Fibroblast of pulmonary artery (primary cell): ENCODE data around the gene CSK.

Experiments used
- DNase-seq: peaks from one replicate; pipeline ENCODE4 v3.0.0-alpha.2; 2010; ENCODE audit warnings: low read depth
- H3K4me3 ChIP-seq: replicated peaks from 2 replicates; pipeline ENCODE4 v1.5.1; 2011; ENCODE audit warnings: low read depth, mild to moderate bottlenecking, control low read depth, low read length, moderate library complexity
- TF ChIP-seq, protein P1 (sequence below): IDR thresholded peaks from 2 replicates; pipeline ENCODE4 v1.5.1; 2011; ENCODE audit warnings: mild to moderate bottlenecking, control low read depth, low read length, inconsistent platforms; ENCODE audit errors: missing control alignments

The CSK gene

DNA sequence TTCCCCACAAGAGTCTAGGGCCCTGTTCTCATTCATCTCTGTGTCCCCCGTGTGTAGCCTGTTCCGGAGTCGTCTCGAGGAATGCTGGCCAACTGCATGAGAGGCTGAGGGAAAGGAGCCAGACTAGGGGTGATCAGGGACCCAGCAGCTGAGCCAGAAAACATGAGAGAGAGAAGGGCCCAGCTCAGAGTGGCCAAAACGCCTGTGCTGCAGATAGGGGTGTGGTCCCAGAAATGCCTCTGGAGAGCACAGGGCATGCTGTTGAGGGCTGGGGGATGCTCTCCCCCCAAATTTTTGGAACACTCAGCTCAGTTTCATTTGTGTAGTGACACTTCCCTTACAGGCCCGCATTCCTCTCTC is 19.1 kb upstream of the CSK start:
- TF ChIP-seq, protein P1, sequence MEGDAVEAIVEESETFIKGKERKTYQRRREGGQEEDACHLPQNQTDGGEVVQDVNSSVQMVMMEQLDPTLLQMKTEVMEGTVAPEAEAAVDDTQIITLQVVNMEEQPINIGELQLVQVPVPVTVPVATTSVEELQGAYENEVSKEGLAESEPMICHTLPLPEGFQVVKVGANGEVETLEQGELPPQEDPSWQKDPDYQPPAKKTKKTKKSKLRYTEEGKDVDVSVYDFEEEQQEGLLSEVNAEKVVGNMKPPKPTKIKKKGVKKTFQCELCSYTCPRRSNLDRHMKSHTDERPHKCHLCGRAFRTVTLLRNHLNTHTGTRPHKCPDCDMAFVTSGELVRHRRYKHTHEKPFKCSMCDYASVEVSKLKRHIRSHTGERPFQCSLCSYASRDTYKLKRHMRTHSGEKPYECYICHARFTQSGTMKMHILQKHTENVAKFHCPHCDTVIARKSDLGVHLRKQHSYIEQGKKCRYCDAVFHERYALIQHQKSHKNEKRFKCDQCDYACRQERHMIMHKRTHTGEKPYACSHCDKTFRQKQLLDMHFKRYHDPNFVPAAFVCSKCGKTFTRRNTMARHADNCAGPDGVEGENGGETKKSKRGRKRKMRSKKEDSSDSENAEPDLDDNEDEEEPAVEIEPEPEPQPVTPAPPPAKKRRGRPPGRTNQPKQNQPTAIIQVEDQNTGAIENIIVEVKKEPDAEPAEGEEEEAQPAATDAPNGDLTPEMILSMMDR = no peak
- no peak for DNase-seq
- no peak overlapping the region for H3K4me3 ChIP-seq

DNA sequence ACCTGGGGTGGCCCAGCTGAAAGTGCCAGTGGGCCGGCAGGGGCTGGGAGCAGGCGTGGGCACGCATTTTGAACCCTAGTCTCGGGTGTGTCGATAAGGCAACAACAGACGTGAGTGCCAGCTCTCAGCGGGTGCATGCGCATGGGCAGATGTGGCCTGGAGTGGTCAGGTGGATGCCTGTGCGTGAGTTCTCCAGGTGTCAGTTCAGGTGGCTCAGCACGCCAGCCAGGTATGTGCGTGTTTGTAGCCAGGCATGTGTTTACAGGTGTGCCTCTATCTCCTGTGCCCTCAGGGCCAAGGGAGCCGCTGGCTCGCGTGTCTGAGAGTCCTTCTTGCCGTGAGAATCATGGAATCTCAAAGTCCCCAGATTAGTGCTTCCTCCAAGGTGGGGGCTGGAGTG is 18.5 kb upstream of the CSK start:
- no peak overlapping the region for H3K4me3 ChIP-seq
- DNase-seq = no peak
- TF ChIP-seq, protein P1 = no peak

DNA sequence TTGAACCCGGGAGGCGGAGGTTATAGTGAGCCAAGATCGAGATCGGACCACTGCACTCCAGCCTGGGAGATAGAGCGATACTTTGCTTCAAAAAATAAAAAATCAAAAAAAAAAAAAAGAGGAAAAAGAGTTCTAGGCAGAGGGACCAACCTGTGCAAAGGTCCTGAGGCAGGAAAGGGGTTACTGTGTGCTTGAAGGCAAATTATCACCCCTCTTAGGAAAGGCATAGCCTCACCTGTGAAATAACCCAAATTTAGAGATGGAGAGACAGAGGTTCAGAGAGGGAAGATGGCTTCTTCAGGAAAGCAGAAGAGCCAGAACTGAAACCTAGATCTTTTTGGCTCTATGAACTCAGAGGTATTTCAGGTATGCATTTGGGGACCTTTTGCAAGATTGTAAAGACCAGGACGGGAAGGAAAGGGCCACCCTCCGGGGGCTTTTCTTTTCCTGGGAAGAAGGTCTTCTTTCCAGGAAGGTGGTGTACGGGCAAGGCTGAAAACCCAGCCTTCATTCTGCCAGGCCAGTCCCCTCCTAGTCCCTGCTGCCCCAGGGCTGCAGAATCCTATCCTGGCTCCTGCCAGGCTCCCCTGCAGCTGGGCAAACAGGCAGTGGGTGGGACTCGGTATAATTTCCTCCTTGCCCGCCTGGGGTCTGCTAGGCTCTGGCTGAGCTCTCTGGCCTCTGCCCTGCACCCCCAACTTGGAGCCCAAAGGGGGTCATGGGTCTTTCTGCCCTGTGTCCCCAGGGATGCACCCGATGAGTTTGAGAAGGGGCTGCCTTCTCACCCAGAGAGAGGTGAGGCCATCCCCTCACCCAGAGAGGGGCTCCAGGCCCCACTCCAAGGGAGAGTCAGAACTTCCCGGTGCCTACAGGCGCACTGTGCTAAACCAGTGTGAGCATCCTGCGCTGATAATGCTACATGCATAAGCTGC is 14.4 kb upstream of the CSK start:
- no peak overlapping the region for H3K4me3 ChIP-seq
- DNase-seq = no peak
- TF ChIP-seq, protein P1 = no peak

DNA sequence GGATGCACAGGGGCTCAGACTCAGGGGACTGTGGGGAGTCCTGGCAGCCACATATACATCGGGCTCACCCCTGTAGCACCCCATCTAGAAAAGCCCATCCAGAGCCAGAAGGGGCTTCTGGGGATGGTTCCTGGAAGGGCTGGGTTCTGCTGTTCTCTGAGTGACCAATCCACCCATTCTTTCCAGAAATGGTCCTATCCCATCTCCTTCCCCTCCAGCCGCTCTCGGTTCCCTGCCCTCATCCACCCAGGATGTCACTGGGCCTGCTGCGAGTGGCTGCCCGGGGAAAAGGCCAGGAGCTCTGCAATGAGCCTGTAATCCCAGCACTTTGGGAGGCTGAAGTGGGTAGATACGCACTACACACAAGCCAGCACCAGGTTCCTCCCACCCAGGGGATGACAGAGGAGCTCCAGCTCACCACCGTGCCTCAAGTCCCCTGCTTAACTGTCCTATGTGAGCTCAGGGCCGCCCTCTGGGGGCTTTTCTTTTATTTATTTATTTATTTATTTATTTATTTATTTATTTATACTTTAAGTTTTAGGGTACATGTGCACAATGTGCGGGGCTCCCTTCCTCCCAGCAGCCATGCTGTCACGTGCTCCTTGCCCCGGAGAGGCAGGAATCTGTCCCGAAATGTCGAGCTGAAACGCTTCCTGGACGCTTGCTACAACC is 13.6 kb upstream of the CSK start:
- TF ChIP-seq, protein P1 = no peak
- no peak for DNase-seq
- no peak overlapping the region for H3K4me3 ChIP-seq

DNA sequence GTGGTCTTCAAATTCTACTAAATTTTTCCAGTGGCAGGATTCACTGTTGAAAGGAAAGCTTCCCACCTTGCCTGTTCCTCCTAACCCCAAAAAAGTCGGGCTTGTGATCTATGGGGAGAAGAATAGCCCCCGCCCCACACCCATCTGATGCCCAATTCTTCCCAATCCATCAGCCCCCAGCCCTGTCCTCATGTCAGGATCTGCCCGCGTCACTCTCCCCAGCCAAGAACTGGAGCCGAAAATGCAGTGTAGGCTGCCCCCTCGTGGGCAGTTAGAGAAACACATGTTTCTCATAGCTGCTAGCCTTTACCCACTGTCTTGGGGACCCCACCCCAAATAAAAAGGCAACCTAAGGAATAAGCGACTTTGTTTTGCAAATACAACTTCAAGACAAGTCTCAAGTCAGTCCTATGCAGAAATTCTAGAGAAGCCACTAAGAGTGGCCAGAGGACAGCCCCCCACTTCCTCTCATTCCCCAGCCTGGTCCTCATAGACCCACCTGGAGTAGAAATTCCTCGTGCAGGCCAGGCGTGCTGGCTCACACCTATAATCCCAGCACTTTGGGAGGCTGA is 13.0 kb upstream of the CSK start:
- no peak overlapping the region for H3K4me3 ChIP-seq
- TF ChIP-seq, protein P1 = peak; percentile 62
- peak; percentile 53 for DNase-seq

DNA sequence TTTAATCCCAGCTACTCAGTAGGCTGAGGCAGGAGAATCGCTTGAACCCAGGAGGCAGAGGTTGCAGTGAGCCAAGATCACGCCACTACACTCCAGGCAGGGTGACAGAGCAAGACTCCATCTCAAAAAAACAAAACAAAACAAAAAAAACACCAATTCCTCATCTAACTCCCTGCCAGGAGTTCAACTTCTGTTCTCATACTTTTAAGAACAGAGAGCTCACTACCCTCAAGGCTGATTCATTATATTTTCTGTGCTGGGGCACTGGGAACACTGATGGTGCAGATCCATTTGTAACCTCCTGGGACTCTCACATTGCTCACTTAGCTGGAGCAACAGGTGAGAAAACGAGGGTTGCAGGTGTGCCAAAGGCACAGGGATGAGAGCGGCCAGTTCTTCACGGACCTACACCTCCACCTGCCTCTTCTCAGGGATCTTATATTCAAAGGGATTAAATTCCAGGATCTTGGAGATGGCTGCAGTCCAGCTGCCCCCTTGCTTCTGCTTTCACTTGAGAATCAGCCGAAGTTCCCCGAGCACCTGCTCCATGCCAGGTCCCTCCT is 12.3 kb upstream of the CSK start:
- TF ChIP-seq, protein P1 = no peak
- no peak for DNase-seq
- H3K4me3 ChIP-seq = no peak overlapping the region
